Cardiac fibroblast (primary cell): ENCODE measurements around the gene RYR3.

ENCODE experiments used
- DNase-seq, 2 donors: peaks; one replicate each; pipeline versions ENCODE4 v3.0.0 to v3.0.0-alpha.2; 2010; ENCODE audit warnings: low read depth in 2 of 2
- H3K4me3 ChIP-seq, 2 donors: replicated peaks in 1 of 2; 1 replicate in 1 of 2; 2 replicates in 1 of 2; pipeline ENCODE4 v1.5.1; 2011; ENCODE audit warnings: low read depth in 2 of 2, low read length in 2 of 2, mild to moderate bottlenecking in 2 of 2, moderate library complexity in 1 of 2
- TF ChIP-seq, protein P1 (sequence below): IDR thresholded peaks from one replicate; pipeline ENCODE4 v1.5.1; 2011; ENCODE audit warnings: low read depth, mild to moderate bottlenecking, low read length, inconsistent platforms

RYR3 gene

DNA sequence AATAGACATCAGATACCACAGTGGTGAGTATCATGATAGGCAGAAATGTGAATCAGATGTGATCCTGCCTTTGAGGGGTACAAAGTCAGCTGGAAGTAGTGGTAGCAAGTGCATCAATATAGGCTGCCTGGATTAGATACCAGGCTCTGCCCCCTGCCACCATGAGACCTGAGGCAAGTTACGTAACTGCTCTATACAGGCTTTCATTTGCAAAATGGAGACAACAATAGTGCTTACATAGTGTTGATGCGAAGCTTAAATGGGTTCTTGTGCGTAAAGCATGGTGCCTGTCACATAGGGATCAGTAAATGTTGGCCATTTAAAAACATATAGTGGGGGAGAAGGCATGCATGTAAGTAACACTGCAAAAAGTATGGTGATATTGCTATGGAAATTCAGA lies 158.0 kb downstream of the RYR3 start:
- DNase-seq = no peak
- TF ChIP-seq, protein P1, sequence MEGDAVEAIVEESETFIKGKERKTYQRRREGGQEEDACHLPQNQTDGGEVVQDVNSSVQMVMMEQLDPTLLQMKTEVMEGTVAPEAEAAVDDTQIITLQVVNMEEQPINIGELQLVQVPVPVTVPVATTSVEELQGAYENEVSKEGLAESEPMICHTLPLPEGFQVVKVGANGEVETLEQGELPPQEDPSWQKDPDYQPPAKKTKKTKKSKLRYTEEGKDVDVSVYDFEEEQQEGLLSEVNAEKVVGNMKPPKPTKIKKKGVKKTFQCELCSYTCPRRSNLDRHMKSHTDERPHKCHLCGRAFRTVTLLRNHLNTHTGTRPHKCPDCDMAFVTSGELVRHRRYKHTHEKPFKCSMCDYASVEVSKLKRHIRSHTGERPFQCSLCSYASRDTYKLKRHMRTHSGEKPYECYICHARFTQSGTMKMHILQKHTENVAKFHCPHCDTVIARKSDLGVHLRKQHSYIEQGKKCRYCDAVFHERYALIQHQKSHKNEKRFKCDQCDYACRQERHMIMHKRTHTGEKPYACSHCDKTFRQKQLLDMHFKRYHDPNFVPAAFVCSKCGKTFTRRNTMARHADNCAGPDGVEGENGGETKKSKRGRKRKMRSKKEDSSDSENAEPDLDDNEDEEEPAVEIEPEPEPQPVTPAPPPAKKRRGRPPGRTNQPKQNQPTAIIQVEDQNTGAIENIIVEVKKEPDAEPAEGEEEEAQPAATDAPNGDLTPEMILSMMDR = no peak
- H3K4me3 ChIP-seq = no peak overlapping the region

DNA sequence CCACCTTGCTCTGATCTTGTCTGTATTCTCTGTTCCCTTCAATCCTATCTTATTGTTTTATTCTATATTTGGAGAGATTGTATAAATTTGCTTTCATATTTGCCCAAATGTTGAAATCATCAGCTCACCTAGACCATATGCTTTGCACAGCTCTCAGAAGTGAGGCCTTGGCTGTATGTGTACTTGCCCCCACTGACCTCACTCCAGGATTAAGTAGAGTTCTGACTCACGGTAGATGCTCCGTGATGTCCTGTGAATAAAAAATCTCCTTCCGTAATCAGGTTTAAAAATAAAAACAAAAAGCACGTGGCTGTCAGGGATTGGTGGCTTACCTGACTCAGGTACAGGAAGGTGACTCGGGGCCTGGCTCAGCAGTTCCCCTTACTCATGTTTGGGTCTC lies 162.2 kb downstream of the RYR3 start:
- no peak overlapping the region for H3K4me3 ChIP-seq
- no peak for DNase-seq
- TF ChIP-seq, protein P1 = no peak

DNA sequence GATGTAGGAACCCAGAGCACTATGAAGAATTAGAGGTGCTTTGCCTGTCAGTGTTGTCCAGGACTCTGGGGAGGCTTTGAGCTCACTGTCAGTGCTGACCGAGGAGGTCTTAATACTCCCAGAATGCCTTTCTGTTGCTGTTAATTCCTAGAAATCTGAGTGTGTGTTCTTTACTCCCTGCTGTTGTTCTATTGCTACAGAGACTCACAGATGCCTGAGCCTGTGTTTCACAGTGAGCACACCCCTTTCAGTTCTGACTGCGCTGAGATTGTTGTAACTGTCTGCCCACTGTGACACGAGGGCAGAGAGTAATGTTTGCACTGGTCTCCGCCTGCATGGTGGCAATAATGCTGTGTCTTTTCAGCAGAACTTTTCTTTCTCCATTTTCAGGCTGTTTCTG lies 162.9 kb downstream of the RYR3 start:
- H3K4me3 ChIP-seq = no peak overlapping the region
- TF ChIP-seq, protein P1 = no peak
- no peak for DNase-seq

DNA sequence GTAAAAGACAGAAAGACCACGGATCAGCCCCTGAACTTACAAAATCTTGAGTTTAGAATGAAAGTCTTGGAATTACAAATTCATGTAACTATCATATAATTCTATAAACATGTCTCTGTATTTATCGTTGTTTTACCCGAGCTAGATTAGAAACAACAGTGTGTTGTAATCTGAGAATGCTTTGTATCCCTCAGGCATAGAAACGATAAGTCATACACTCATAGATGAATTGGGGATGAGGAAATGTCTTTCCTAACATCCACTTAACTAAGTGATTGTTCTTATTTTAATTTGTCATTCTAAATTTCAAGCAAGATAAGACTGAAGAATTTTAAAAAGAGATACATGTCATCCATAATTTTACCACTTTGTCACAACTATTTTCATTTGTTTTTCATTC lies 165.3 kb downstream of the RYR3 start:
- TF ChIP-seq, protein P1 = no peak
- DNase-seq = no peak
- no peak overlapping the region for H3K4me3 ChIP-seq

DNA sequence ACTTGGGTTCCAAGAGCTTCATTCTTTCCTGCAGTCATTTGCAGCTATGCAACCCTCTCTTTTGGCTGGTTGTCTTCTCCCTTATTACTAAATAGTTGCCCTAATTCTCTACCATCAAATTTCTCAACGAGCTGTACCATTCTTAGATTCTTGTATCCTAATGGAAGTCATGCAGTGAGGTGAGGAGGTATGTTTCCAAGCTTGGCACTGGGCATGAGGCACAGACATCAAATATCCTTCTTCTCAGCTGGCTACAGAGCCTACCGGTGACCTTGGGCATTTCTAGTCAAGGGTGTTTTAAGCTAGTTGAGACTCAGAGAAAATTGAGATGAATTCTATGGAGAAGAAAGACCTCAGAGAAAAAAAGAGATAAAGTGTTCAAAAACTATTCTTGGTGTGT lies 166.1 kb downstream of the RYR3 start:
- DNase-seq = no peak
- H3K4me3 ChIP-seq = no peak overlapping the region
- TF ChIP-seq, protein P1 = no peak

DNA sequence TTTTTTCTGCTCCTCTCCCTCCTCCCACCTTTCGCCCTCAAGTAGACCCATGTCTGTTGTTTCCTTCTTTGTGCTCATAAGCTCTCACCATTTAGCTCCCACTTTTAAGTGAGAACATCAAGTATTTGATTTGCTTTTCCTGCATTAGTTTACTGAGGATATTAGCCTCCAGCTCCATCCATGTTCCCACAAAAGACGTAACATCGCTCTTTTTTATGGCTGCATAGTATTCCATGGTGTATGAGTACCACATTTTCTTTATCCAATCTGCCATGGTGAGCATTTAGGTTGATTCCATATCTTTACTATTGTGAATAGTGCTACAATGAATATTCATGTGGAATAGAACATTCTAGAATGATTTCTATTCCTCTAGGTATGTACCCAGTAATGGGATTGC lies 178.6 kb downstream of the RYR3 start:
- TF ChIP-seq, protein P1 = no peak
- no peak overlapping the region for H3K4me3 ChIP-seq
- DNase-seq = no peak

DNA sequence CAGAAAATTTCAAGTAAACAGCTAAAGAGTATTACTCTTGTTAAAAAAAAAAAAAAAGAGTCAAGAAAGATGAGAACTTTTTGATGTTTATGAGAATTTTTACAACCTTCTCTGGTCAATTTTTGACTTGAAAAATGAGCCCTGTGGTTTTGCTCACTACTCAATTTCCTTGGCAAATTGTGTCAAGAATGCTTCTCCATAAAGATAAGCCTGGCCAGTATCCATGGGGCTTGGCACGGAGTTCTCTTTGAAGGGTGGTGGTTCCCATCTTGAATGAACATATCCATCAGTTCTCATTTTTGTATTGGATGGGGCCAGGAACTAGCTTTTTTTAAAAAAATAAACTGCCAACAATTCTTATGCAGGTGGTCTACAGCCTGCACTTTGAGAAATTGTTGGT lies 179.9 kb downstream of the RYR3 start:
- TF ChIP-seq, protein P1 = no peak
- H3K4me3 ChIP-seq = no peak overlapping the region
- DNase-seq = no peak
